H1 (cell line): ENCODE measurements around the gene ENTPD1.

Experiments
- CHD2 ChIP-seq: IDR thresholded peaks from 2 replicates; pipeline ENCODE4 v1.6.1; 2012; ENCODE audit warnings: low read length, improper control_type of control experiment
- POLR2AphosphoS5 ChIP-seq: IDR thresholded peaks from 2 replicates; pipeline ENCODE4 v1.6.1; 2011; ENCODE audit warnings: low read depth, low read length
- RAD21 ChIP-seq, 2 experiments: IDR thresholded peaks in 1 of 2; conservative IDR thresholded peaks in 1 of 2; 2 replicates each; pipeline ENCODE4 v1.6.1; 2011; ENCODE audit warnings: low read depth in 2 of 2, low read length in 2 of 2, improper control_type of control experiment in 1 of 2, inconsistent platforms in 1 of 2, mild to moderate bottlenecking in 1 of 2, moderate library complexity in 1 of 2
- TAF1 ChIP-seq: IDR thresholded peaks from 2 replicates; pipeline ENCODE4 v1.6.1; 2011; ENCODE audit warnings: mild to moderate bottlenecking, low read depth, low read length
- TCF12 ChIP-seq: IDR thresholded peaks from 2 replicates; pipeline ENCODE4 v1.6.1; 2011; ENCODE audit warnings: low read depth, mild to moderate bottlenecking, low read length
- ZNF274 ChIP-seq: IDR thresholded peaks from 2 replicates; pipeline ENCODE4 v1.7.0; 2012; ENCODE audit warnings: low read length, borderline replicate concordance; ENCODE audit errors: extremely low read depth
- TF ChIP-seq, protein P1 (sequence below), 3 experiments: IDR thresholded peaks; 1 replicate in 2 of 3; 2 replicates in 1 of 3; pipeline versions ENCODE4 v1.5.1 to v1.6.1; 2011; ENCODE audit warnings: low read length in 3 of 3, mild to moderate bottlenecking in 3 of 3, inconsistent platforms in 2 of 3, low read depth in 1 of 3, moderate library complexity in 1 of 3; ENCODE audit not compliant: insufficient read depth in 1 of 3; ENCODE audit errors: control extremely low read depth in 1 of 3

DNA sequence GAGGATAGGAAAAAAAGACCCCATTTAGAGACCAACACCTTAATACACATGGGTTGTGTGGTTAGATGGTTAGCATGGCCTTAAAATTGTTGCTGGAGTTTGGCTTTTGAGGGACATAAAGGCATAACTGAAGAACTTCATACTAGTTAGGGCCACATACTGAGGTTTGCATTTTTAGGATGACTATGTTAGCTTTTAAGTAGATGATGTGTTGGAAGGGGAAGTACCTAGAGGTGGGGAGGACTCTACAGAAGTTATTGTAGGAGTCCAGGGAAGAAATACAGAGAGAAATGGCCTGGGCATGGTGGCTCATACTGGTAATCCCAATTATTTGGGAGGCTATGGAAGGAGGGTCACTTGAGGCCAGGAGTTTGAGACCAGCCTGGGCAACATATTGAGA lies 40.5 kb downstream of the ENTPD1 start:
- no peak for TF ChIP-seq TCF12
- TF ChIP-seq POLR2AphosphoS5, result no peak
- TF ChIP-seq TAF1, result no peak
- no peak for TF ChIP-seq CHD2
- TF ChIP-seq, protein P1, sequence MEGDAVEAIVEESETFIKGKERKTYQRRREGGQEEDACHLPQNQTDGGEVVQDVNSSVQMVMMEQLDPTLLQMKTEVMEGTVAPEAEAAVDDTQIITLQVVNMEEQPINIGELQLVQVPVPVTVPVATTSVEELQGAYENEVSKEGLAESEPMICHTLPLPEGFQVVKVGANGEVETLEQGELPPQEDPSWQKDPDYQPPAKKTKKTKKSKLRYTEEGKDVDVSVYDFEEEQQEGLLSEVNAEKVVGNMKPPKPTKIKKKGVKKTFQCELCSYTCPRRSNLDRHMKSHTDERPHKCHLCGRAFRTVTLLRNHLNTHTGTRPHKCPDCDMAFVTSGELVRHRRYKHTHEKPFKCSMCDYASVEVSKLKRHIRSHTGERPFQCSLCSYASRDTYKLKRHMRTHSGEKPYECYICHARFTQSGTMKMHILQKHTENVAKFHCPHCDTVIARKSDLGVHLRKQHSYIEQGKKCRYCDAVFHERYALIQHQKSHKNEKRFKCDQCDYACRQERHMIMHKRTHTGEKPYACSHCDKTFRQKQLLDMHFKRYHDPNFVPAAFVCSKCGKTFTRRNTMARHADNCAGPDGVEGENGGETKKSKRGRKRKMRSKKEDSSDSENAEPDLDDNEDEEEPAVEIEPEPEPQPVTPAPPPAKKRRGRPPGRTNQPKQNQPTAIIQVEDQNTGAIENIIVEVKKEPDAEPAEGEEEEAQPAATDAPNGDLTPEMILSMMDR (IDR thresholded peaks at IDR 0.05; ENCODE audit: control extremely low read depth in 1 of 3, insufficient read depth in 1 of 3, low read depth in 1 of 3, low read length in 3 of 3), result no peak
- no peak for TF ChIP-seq ZNF274
- no peak for TF ChIP-seq RAD21 (IDR thresholded peaks at IDR 0.05 in 1 of 2, conservative IDR thresholded peaks at IDR 0.05 in 1 of 2; ENCODE audit: low read depth in 2 of 2, low read length in 2 of 2)
